GM12872 (cell line): ENCODE data around the gene LRIF1.

Source experiments
- CTCF ChIP-seq: IDR thresholded peaks from 3 replicates; pipeline ENCODE4 v1.5.1; 2011; ENCODE audit warnings: low read depth, mild to moderate bottlenecking, low read length, moderate library complexity; ENCODE audit not compliant: insufficient read depth

LRIF1 gene

GRCh38 chr1:110918016-110918415, 45.7 kb downstream of the LRIF1 start:
- TF ChIP-seq CTCF: no peak

GRCh38 chr1:110916669-110917306, 46.9 kb downstream of the LRIF1 start:
- TF ChIP-seq CTCF: no peak

GRCh38 chr1:110916274-110916668, 47.5 kb downstream of the LRIF1 start:
- TF ChIP-seq CTCF: no peak

DNA sequence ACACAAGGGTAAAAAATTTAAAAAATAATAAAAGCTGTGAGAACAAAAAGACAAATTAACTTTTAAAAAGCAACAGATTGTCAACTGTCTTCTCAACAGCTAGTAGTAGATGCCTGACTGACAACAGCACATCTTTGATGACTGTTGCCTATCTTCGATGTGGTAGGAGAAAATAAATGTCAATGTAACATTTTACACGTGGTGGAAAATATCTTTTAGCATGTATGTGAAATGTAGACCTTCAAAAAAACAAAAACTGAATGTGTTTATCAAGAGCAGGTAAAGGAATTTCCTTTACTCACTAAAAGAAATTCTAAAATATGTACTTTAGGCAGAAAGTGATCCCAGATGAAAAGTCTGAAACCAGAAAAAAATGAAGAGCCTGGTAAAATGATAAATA, 47.9 kb downstream of the LRIF1 start:
- no peak for TF ChIP-seq CTCF

GRCh38 chr1:110914676-110915075, 49.0 kb downstream of the LRIF1 start:
- TF ChIP-seq CTCF: no peak

- TF ChIP-seq CTCF: no peak
Measured at GRCh38 chr1:110912784-110913183, 50.9 kb downstream of the LRIF1 start.

- TF ChIP-seq CTCF: no peak
Measured at GRCh38 chr1:110903853-110904500, 59.7 kb downstream of the LRIF1 start.
